GM21576 (cell line): ENCODE results near the gene FAM13A.
A peak's percentile ranks its signal among the peaks of the same experiment; 100 is the strongest.

Experiments used
- ATAC-seq: cut with Tn5 transposase; IDR thresholded peaks from one replicate; pipeline ENCODE4 v1.9.1; 2021; ENCODE audit warnings: mild to moderate bottlenecking, moderate library complexity; ENCODE audit not compliant: unreplicated experiment

The FAM13A gene

DNA sequence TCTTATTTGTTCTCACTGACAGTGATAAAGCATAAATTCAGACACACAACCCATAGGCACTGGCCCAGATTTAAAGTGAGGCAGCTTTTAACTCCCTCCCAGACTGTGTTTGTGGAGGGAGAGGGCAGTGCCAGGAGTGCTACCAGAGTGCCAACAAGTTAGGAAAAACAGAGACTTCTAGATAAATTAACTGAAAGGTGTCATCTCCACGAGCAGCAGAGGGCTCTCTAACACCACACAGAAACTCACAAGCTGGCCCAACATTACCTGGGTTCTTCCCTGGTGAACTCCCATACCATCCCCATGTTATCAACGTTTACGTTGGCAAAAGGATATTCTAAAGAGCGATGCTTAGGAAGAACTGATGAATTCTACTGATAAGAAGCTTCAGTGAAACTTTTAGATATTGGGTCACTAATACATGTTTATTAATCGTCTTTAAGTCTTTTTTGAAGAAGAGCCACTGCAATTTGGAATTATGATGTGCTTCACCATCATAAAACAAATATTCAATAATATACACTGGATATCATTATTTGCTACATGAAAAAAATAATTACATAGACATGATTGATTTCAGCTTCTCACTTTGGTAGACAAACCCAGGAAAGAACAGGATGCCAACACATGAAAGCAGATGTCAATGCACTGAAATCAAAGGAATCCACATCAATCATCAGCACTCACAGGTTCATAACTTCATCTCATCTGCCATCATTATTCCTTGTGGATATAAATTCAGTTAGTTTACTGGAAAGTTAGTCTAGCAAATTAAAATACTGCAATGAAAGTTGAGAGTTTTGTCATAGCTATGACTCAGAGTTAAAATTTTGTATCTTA is 238.1 kb downstream of the FAM13A start:
- peak; percentile 24 for ATAC-seq

DNA sequence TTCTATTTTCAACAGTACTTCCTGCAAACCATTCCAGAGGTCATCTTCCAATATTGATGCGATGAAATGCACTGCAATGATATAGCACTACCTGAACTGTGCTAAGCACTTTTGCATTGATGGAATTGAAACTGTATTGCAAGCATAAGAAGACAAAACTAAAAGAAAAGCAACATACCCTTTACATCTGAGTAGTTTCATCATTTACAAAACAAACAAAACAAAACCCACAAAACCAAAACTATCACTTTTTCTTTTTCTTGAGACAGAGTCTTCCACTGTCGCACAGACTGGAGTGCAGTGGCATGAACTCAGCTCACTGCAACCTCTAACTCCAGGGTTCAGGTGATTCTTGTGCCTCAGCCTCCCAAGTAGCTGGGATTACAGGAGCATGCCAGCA is 239.2 kb downstream of the FAM13A start:
- ATAC-seq = no peak

DNA sequence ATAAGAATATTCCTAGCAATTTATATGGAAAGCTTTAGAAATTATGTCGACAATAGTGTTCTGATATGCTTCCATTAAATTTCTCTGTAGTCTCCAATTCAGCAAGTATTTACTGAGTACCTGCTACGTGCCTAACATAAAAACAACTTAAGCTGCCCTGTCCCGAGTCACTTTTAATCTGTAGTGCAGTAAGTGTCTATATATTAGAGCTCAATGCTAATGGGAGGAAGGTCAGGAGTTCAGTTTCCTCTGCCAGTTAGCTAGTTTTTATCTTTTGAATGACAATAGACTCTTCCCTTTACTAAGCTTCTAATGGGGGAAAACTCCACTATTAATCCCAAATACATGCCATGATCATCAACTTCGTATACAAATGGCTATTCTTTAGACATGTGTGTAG is 240.6 kb downstream of the FAM13A start:
- ATAC-seq = no peak

DNA sequence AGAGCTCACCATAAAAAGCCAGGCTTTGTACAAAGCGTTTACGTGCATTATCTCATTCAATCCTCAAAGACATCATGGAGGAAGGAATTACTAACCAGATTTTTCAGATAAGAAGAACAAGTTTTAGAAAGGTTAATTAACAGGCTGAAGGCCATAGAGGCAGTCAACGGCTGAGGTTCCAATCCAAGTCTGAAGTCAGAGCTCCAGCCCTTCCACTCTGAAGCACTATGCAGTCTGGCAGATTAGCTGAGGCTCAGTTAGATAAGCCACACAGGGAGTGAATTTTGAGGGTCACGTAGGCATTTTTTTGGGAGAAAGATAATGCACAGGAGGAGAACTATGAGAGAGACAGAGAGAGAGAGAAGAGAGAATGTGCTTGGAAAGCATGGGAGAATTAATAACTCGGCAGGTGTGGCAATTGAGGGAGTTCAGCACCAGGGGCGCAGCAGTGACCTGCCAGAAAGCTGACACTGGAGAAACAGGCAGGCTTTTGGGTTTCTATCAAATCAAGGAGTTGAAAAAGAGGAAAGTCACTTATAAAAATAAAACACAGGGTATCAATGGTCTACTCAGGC is 242.9 kb downstream of the FAM13A start:
- no peak for ATAC-seq

DNA sequence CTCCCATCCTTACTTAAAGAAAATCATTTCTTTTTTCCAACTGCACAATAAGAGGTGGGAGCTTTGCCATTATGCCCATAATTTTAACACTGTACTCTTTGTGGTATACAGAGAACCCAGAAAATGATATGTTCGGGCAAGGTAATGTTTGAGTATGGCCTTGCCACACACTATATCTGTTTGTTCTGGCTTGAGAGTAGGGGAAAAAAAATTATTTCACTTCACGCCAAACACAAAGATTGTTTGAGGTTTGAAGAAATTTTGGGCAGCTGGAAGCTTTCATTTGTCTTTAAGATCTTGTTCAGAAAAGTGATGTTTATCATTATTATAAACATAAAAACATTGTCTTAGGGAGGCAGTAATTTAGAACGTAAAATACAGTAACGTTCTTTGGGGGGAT is 244.0 kb downstream of the FAM13A start:
- ATAC-seq = no peak

DNA sequence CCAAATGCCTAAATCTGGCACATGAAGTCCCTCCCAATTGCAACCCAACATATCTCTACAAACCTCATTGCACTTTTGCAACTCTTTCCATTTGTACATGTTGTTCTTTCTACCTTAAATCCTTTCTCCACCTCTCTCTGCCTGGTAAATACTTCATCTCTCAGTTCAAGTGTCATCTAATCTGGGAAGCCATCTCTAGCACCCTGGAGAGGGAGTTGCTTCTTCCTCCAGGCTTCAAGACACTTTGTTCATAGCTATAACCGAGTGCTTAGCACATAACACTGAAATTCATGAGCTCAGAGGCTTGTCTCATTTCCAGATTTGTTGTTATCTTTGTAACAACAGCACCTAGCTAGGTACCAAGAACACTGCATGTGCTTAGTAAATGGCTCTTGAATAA is 244.6 kb downstream of the FAM13A start:
- ATAC-seq = no peak

DNA sequence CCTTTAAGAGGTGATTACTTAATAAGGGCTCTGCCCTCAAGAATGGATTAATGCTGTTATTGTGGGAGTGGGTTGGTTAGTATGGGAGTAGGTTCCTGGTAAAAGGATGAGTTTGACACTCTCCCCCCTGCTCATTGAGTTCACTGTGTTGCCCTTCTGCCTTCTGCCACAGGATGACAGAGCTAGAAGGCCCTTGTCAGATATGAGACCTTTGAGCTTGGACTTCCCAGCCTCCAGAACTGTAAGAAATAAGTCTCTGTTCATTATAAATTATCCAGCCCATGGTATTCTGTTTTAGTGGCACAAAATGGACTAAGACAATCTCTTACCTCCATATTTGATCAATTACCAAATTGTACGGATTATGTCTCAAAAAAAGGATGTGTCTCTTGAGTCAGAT is 245.1 kb downstream of the FAM13A start:
- ATAC-seq = no peak

DNA sequence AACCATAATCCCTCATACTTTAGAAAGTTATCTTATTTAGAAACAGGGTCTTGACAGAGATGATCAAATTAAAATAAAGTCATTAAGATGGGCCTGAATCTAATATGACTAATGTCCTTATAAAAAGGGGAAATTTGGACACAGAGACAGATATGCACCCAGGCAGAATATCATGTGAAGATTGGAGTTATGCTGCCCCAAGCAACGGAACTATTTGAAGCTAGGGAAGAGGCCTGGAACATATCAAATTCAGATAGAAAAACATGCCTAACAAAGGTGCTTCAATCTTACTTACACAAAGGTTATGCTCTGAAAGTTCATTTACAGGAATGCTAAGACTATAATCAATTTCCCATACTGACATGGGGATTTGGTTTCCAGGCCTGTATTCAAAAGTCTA is 246.7 kb downstream of the FAM13A start:
- ATAC-seq = no peak

DNA sequence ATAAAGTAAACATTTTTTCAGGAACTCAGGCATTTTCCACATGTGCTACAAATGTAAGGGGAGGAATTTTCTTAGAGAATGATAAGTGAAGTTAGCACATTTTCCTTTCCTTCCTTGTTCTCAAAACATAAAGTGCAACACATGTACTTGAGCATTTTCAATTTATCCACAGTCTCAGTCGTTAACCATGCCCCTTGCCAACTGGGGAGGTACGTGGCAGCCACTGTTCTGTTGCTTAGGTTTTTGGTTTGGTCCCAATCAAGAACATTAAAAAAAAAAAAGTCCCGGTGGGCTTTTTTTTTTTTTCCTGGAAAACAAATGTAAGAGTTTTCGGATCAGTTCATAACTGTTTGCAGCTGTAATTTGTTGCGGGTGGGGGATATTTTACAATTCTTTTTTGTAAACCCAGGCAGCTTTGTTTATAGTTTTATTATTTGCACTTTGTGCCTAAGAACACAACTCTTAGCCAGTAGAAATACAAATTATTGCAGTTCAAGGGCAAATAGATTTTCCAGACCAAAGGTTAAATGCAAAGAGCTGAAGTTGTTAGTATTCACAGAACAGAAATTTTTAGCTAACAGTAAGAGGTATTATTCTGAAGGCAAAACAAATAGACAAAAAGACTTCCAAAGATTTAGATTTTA is 247.3 kb downstream of the FAM13A start:
- ATAC-seq = no peak

DNA sequence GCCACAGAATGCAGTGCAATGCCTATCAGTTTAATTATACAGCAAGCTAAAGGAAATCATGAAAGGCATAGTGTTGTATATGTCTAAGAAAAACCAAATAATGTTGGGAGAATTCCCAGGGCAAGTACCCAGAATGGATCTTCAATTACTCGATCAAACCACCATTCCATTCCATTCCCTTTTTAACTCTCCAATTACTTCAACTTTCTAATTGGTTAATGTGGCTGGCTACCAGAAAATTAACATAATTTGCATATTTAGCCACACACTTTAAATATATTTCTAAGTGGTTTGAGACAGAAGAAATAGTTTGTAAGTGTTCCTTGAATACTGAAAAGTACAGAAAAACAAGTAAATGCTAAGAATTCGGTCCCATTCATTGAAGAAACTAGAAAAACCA is 247.9 kb downstream of the FAM13A start:
- ATAC-seq = no peak

DNA sequence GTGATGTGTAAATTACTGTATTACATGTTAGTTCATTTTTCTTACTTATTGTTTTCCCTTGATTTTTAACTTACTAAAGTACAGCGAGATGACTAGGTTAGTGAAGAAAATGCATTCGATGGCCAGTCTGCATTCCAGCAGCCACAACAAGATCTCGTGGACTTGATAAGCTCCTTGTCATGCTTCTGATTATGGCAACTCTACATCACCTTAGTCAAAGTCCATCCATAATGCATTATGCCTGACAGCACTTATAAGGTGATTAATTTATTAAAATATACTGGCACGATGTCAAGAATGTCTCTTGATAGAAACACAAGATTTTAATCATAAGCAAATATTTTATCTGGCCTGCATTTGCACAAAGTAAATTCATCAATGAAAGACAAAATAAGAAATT is 249.5 kb downstream of the FAM13A start:
- ATAC-seq = no peak

DNA sequence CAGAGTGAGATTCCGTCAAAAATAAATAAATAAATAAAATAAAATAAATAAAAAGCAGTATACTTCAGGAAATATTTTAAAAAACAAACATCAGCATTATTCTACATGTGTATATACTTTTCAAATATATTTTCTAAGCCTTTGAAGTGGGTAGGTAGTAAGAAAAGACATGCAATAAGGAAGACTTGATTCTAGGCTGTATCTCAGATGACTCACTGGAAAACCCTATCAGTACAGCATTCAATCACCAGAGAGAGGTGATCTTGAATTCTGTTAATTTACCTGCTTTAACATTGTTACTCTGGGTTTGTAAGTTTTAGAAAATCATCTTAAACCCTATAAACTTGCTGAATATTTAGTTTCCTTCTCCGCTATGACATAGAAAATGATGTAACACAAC is 252.8 kb downstream of the FAM13A start:
- ATAC-seq = no peak

DNA sequence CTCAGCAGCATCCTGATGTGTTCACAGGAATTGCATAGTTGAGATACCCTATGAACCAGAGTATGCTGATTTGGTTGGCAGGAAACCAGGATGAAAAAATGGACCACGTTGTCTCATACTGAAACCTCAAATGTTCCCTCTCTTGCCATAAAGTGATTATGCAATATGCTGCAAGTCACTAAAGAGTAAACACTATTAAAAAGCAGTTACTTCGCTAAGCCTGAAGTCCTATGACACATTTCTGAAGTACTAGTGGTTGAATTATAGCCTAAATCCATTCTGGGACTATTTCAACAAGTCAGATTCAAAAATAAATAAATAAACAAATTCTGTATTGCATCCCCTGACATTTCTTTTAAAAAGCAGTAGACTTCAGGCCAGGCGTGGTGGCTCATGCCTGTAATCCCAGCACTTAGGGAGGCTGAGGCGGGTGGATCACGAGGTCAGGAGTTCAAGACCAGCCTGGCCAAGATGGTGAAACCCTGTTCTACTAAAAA is 253.3 kb downstream of the FAM13A start:
- ATAC-seq = peak; percentile 79

DNA sequence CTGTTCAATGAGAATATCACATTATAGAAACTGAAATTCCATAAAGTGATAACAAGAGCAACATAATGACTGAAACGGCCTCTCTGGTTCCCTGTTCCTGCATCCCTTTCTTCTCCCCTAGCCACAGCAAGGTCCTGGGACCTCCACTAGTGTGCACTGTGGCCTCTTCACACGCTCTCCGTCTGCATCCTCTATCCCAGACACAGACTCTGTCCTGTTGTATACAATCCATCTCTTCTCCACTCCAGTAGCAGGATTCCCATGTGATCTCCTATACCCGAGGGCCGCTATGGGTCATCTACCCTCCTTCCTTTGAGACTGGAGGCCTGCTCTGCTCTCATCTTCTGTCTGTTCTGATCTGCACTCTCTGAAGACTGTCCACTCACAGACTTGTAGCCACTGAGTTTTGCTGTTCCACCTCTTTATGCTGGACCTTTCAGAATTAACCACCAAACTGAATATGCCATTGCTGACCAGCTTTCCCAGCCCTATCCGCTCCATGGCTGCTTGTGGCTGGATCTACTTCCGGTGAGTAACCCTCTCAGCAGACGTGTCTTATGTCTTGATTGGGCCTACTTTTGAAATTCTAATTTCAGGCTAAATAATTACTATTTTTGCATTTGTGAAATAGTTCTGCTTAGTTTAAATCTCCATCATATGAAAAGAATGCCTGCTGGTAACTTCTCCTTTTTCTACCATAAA is 254.2 kb downstream of the FAM13A start:
- no peak for ATAC-seq

DNA sequence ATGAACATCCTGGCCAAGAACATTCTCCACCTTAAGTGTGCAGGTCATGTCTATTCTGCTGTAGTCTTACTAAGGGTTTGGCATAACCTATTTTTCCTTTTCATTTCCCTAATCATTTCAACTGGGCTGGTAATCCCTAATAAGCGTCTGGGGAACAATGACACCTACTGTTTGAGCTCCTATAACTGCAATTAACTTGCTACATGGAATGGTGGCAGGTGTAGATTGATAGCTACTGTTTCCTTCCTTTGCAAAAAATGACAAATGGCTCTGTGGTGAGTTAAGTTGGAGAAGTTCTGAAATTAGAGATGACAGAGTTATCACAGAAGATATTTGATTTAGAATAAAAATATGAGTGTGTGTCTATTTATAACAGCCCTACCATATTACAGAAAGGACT is 254.8 kb downstream of the FAM13A start:
- no peak for ATAC-seq

DNA sequence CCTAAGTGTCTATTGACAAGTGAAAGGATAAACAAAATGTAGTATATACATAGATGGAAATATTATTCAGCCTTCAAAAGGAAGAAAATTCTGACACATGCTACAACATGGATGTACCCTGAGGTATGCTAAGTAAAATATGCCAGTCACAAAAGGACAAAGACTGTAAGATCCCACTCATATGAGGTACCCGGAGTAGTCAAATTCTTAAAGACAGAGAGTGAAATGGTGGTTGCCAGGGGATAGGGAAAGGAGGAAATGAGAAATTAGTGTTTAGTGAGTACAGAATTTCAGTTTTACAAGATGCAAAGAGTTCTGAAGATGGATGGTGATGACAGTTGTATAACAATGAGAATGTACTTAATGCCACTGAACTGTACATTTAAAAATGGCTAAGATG is 257.1 kb downstream of the FAM13A start:
- no peak for ATAC-seq

DNA sequence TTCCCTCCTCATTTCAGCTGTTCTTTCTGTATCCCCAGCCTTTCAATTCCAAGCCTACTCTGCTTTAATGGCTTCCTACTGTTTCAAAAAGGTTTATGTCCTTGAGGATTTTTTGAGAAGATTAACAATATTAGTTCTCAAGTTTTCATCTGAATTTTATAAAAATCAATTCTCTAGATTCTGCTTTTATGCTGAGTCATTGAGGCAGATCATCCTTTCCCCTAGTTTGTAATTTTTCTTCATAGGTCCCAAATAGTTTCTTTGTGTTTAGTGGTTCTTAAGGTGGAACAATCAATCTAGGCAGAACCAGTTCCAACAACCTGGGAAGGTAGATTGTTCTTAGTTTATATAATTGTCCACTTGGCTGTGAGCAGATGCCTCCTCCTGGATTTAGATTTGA is 259.3 kb downstream of the FAM13A start:
- ATAC-seq = no peak

DNA sequence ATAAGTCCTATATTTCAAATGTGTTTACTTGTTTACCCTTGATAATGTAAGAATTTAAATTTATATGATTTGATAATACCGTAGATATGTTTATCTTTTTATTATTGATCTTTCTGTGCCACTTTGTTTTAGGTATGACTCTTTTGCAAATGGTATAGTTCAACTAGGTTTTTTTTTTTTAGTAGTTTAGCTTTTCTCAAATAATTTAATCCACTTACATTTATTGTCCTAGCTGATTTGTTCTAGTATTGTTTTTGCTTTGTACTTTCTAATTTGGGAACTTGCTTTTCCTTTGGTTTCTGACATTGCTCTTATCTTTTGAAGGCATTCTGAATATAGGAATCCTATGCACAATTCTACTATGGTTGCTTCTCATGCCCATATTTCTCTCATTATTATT is 260.4 kb downstream of the FAM13A start:
- no peak for ATAC-seq

DNA sequence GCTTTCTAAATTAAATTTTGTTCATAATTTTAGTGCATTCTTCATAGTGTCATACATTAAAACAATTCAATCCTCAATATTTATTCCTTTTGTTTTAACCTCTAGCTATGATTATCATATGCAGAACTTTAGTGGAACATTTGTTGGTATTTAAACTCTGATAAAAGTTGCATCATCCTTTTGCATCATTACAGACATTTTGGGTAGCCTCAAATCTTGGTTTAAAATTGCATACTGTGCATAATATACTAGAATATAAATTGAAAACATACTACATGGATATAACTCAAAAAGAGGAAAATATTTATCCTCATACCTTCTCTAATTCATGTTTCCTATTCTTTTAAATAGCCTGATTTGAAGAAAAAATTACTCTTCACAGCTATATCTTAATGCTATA is 262.0 kb downstream of the FAM13A start:
- no peak for ATAC-seq

DNA sequence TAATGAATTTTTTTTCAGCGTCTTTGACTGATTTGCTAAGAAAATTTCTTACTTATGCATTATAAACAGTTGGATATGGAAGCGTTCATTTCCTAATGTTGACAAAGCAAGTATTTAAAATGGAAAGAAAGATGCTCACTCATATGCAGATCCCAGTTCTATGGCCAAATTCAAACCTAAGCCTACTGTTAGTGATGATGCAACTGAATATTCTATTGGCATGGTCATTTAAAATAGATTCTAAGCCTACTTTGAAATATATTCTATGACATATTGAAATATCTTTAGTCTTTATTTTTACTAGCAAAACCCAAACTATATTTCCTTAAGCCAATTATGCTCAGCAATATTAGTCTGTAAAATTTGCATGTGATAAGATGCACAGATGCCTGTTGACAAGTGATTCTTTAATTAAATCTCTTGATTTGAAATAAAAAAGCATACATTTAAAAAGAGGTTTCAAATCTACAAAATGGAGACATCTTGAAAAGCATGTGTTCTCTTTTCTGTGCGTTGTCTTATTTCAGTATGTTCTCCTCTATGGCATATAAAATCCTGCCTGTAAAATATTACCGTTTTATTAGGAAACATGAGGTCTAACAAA is 262.8 kb downstream of the FAM13A start:
- no peak for ATAC-seq

DNA sequence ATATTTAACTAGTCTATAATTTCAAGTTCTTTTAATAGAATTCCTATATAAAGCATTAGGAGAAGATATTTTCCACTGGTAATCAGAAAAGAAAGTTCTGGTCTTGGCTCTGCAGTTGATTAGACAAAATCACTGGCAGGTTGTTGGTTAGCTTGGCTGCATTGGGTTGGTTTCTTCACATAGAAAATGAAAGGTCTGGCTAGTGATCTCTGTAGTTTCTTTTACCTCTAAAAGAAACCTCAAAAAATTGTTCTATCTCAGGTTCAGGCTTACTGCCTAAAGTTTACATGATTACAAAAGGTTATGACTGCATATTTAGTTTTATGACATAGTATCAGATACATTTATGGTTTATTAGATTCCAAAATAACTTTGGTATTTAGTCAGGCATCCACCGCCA is 263.5 kb downstream of the FAM13A start:
- peak; percentile 50 for ATAC-seq
